Thyroid gland (tissue), 4 donors: ENCODE measurements around the gene MRM1.

Experiments used
- POLR2A ChIP-seq, 2 donors: fragments of 450-650 bp; IDR thresholded peaks; one replicate each; pipeline ENCODE4 v1.6.1; 2017; ENCODE audit warnings: antibody characterized with exemption in 2 of 2, mild to moderate bottlenecking in 2 of 2, moderate library complexity in 1 of 2
- TF ChIP-seq, protein P1 (sequence below), 6 experiments: fragments of 200-600 bp in 3 of 6; fragments of 450-650 bp in 3 of 6; sonication (generic) in 3 of 6; IDR thresholded peaks; one replicate each; pipeline ENCODE4 v1.5.1; 2016 to 2019; ENCODE audit warnings: antibody characterized with exemption in 6 of 6, mild to moderate bottlenecking in 2 of 6, inconsistent platforms in 1 of 6, moderate library complexity in 1 of 6

DNA sequence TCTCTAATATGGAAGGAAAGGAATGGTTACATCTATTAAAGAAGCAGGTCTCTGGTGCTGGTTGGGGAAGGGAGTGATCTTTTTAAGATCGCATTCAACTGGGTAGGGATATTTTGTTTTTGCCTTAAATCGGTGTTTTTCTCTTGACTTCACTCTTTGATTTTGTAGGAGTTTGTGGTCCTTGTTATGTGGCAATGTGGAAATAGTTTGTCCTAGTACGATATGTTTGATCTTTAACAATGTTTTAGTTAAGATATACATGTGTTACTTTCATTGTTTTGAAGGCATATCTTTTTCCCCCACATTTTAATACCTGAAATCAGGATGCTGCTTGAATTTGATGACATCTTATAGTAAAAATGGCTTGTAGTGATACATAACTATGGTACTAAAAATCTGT lies 47.9 kb upstream of the MRM1 start:
- no peak for TF ChIP-seq POLR2A (IDR thresholded peaks at IDR 0.05)
- TF ChIP-seq, protein P1, sequence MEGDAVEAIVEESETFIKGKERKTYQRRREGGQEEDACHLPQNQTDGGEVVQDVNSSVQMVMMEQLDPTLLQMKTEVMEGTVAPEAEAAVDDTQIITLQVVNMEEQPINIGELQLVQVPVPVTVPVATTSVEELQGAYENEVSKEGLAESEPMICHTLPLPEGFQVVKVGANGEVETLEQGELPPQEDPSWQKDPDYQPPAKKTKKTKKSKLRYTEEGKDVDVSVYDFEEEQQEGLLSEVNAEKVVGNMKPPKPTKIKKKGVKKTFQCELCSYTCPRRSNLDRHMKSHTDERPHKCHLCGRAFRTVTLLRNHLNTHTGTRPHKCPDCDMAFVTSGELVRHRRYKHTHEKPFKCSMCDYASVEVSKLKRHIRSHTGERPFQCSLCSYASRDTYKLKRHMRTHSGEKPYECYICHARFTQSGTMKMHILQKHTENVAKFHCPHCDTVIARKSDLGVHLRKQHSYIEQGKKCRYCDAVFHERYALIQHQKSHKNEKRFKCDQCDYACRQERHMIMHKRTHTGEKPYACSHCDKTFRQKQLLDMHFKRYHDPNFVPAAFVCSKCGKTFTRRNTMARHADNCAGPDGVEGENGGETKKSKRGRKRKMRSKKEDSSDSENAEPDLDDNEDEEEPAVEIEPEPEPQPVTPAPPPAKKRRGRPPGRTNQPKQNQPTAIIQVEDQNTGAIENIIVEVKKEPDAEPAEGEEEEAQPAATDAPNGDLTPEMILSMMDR (IDR thresholded peaks at IDR 0.05), result no peak
